GM19099 (cell line): ENCODE measurements around the gene RABEP1.

Source experiments
- POLR2A ChIP-seq: IDR thresholded peaks from 3 replicates; pipeline ENCODE4 v1.6.1; 2011; ENCODE audit warnings: low read depth; ENCODE audit not compliant: insufficient read length; ENCODE audit errors: extremely low read depth

The RABEP1 gene

DNA sequence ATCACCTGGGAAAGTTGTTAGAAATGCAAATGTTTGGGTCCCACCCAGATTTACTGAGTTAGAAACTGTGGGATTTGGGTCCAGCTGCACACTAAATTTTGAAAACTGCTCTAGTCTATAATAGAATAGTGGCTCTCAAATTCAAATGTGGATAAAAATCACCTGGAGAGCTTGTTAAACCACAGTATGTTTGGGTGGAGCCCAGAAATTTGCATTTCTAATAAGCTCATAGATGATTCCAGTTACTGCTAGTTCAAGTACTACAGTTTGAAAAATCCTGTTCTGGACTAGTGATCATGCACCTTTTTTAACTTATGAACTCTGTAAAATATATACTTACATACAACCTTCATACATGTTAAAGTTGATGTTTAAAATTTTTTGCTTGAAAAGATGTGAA is 27.8 kb downstream of the RABEP1 start:
- no peak for TF ChIP-seq POLR2A

DNA sequence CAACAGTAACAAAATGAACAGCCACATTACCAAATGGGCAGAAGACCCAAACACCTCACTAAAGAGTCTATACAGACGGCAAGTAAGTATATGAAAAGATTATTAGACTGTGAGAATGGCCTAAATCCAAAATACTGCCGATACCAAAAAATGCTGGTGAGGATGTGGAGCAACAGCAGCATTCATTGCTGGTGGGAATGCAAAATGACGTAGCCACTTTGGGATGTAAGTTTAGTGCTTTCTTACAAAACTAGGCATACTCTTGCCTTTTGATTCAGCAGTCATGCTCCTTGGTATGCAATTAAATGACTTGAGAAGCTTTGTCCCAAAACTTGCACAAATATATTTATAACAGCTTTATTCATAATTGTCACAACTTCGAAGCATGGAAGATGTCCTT is 43.8 kb downstream of the RABEP1 start:
- no peak for TF ChIP-seq POLR2A

DNA sequence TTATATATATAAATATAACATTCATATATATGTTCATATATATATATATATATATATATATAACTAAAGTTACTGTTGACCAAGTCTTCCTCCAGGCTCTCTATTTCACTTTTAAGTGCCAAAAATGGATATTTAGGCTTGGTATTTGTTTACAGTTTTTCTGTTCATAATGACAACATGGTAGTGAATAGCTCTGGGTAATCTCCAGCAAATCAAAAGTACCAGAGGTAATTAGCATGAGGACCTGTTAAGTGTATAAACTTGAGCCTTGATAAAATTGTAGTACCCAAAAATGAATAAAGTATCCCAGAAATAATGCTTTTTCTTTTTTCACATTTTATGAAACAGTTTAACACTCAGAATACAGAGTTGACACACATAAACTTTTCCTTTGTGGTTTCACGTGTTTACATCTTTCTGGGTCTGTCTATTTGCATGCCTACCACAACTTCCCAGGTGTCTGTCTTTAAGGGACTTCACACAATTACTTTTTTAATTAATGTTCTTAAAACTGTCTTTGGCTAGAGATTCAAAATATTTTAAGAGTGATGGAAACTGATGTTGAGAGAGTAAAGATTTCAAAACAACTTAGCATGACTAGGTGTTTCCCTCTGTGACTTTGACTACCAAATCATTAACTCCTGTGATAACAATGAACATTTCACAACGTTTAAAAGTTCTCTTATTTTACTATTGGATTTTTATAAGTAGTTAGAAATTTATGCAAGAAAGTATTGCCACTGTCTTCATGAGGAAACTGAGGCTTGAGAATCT is 47.9 kb downstream of the RABEP1 start:
- no peak for TF ChIP-seq POLR2A

DNA sequence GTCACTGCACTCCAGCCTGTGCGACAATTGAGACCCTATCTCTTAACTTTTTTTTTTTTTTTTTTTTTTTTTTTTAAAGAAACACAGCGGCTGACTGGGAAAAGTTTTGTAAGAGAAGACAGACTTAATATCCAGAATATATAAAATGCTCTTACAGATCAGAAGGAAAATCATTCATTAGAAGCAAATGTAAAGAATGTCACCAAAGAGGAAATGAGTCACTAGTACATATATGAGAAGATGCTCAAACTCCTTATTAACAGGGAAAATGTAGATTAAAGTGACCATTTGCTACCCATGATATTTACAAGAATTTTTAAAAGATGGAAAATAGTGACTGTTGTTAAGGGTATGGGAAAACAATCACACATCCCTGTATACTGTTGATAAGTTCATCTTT is 48.9 kb downstream of the RABEP1 start:
- TF ChIP-seq POLR2A, result no peak

- TF ChIP-seq POLR2A, result no peak
These were observed 49.4 kb downstream of the RABEP1 start for GRCh38 chr17:5331506-5331905.

DNA sequence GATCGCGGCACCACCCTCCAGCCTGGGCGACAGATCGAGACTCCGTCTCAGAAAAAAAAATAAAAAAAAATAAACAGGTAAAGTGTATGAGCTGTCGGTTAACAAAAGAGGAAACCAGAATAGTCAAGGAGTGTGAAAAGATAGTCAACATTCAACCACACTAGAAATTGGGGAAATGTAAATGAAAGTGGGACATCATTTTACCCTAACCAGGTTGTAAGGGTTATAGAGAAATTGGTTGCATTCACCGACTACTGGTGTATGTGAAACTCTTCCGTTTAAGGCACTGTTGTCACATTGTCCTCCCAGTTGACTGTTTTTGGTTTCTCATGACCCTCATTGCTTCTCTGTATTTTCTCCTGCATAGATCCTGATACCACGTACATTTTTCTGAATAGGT is 62.8 kb downstream of the RABEP1 start:
- TF ChIP-seq POLR2A, result no peak

DNA sequence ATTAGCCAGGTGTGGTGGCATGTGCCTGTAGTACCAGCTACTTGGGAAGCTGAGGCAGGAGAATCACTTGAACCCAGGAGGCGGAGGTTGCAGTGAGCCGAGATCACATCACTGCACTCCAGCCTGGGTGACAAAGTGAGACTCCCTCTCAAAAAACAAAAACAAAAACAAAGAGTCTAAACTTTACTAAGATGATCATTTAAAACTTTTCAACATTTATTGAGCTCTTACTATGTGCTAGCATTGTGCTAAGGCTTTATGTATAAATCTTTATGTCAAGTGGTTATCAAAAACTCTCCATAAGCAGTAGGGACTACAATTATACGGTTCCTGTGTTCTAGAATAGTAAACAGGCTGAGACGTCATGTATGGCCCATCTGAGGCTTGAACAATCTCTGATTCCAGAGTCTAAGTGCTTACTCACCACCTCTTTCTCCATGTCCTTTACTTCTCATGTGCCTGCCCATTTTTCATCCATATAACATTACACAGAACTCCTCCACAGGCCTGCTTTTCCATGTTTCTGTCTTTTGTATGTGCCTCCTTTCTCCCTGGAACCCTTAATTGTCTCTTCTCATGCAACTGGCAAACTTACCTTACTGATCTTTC is 70.7 kb downstream of the RABEP1 start:
- TF ChIP-seq POLR2A, result no peak

GRCh38 chr17:5354310-5354709 is 72.2 kb downstream of the RABEP1 start:
- no peak for TF ChIP-seq POLR2A

DNA sequence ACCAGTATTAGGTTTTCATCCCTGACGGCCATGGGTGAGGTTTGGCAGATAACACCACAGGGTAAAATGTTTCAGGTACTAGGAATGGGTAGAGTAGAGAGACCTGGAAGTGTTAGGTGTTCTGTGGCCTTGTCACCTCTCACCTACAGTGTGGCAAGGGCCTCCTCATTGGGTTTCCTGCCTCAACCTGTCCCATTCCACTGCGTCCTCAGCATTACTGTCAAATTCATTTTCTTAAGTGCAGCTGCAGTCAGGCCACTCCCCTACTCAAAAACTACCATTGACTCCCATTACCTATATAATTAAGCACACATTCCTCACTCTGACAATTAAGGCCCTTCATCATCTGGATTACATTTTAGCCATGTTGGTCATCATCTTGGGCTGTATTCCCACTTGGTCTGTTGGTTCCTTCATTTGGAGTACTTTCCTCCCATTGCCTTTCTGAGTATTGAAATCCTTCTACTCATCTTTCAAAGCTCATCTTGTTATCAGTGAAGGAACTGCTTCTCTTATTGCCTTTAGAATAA is 72.9 kb downstream of the RABEP1 start:
- no peak for TF ChIP-seq POLR2A

GRCh38 chr17:5355421-5356129 is 73.5 kb downstream of the RABEP1 start:
- no peak for TF ChIP-seq POLR2A

- TF ChIP-seq POLR2A, result no peak
These were observed 79.3 kb downstream of the RABEP1 start for GRCh38 chr17:5361426-5361825.

GRCh38 chr17:5362162-5362811 is 80.2 kb downstream of the RABEP1 start:
- TF ChIP-seq POLR2A, result no peak

GRCh38 chr17:5364156-5364555 is 82.1 kb downstream of the RABEP1 start:
- no peak for TF ChIP-seq POLR2A

GRCh38 chr17:5364696-5365095 is 82.6 kb downstream of the RABEP1 start:
- no peak for TF ChIP-seq POLR2A

DNA sequence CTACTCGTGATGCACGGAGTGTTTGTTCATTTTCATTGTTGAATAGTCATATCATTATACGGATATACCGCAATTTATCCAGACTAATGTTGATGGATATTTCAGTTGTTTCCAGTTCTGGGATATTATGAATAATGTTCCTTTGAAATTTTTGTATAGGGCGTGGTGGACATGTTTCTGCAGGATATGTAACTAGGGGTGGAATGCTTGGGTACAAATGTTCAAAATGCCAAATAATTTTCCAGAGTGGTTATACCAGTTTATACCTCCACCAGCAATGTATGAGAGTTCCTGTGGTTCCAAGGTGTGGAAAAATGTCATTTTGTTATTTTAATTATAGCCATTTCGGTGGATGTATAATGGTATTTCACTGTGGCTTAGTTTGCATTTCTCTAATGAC is 83.7 kb downstream of the RABEP1 start:
- TF ChIP-seq POLR2A, result no peak
